K562 (cell line): ENCODE measurements around the gene PCDHA13. TPM values are rescaled to one million over a fixed set of nuclear protein-coding genes. Genes with fewer than 3 reads are reported as not detected.

Experiments used
- ATAC-seq: fragments of 200-7000 bp; cut with Tn5 transposase; 3 replicates; pipeline ENCODE4 v1.9.1; 2020; ENCODE audit warnings: moderate library complexity
- BruUV-seq: library from RNA; stranded (reverse); fragments of 400-500 nt; replicated peaks from 2 replicates; lab custom pipeline; 2021; lab: Mats Ljungman, UMichigan
- CTCF ChIA-PET: fragments of 300-600 bp; formaldehyde crosslinking; extraction: SDS; loops from one replicate; lab custom pipeline; 2021; ENCODE audit warnings: low intra/inter-chr PET ratio; lab: Yijun Ruan, JAX
- POLR2A ChIA-PET: fragments of 300-600, 350-650 bp; sonication (Branson Sonifier 250); formaldehyde crosslinking; extraction: SDS; loops from one replicate; lab custom pipeline; 2021; ENCODE audit warnings: antibody characterized with exemption, inconsistent platforms; lab: Yijun Ruan, JAX
- DNase-seq, 4 experiments: peaks; one replicate each; pipeline versions ENCODE4 v3.0.0 to v3.0.0-alpha.2; 2011 to 2018; ENCODE audit warnings: low spot score in 3 of 4, mixed read lengths in 3 of 4; ENCODE audit errors: extremely low read depth in 1 of 4
- FAIRE-seq: peaks from 2 replicates; lab custom pipeline; 2011; peaks lifted over from hg19 to GRCh38; lab: Jason Lieb, UNC
- H2AFZ ChIP-seq: 2 replicates; pipeline ENCODE4 v1.6.0; 2011; ENCODE audit warnings: low read depth, low read length, control low read depth, inconsistent platforms
- H3K27ac ChIP-seq: fragments of 200-600 bp; 3 replicates; pipeline ENCODE4 v1.8.0; 2011; ENCODE audit warnings: low read depth, mild to moderate bottlenecking, control low read depth, inconsistent platforms, low read length, moderate library complexity, mixed read lengths; ENCODE audit errors: extremely low read depth
- H3K27me3 ChIP-seq, 2 experiments: fragments of 300-600 bp in 1 of 2; 2 replicates in 1 of 2; 3 replicates in 1 of 2; pipeline versions ENCODE4 v1.6.0 to v1.8.0; 2011; ENCODE audit warnings: inconsistent platforms in 2 of 2, low read length in 2 of 2, mild to moderate bottlenecking in 1 of 2, mixed read lengths in 1 of 2, moderate library complexity in 1 of 2; ENCODE audit not compliant: control insufficient read depth in 2 of 2, insufficient read depth in 2 of 2
- H3K36me3 ChIP-seq: fragments of 300-600 bp; 3 replicates; pipeline ENCODE4 v1.8.0; 2011; ENCODE audit warnings: mild to moderate bottlenecking, low read length, inconsistent platforms; ENCODE audit not compliant: control insufficient read depth, insufficient read depth
- H3K4me1 ChIP-seq, 2 experiments: fragments of 200-600 bp in 1 of 2; replicated peaks in 1 of 2; 2 replicates in 1 of 2; 3 replicates in 1 of 2; pipeline versions ENCODE4 v1.5.1 to v1.8.0; 2011; ENCODE audit warnings: inconsistent platforms in 2 of 2, low read length in 2 of 2, mild to moderate bottlenecking in 1 of 2, mixed read lengths in 1 of 2, moderate library complexity in 1 of 2; ENCODE audit not compliant: control insufficient read depth in 2 of 2, insufficient read depth in 2 of 2
- H3K4me2 ChIP-seq: 2 replicates; pipeline ENCODE4 v1.6.1; 2011; ENCODE audit warnings: low read length, control low read depth, inconsistent platforms, mixed read lengths; ENCODE audit not compliant: insufficient read depth
- H3K4me3 ChIP-seq: fragments of 200-600 bp; sonication (generic), shearing (Covaris generic); 2 replicates; pipeline ENCODE4 v1.5.1; 2016; ENCODE audit warnings: control low read depth, inconsistent platforms
- H3K79me2 ChIP-seq: fragments of 200-600 bp; 3 replicates; pipeline ENCODE4 v1.8.0; 2011; ENCODE audit warnings: low read length, inconsistent platforms; ENCODE audit not compliant: control insufficient read depth, insufficient read depth
- H3K9ac ChIP-seq, 2 experiments: 2 replicates each; pipeline versions ENCODE4 v1.6.0 to v1.6.1; 2011; ENCODE audit warnings: low read depth in 2 of 2, low read length in 2 of 2, control low read depth in 1 of 2, inconsistent platforms in 1 of 2, mild to moderate bottlenecking in 1 of 2, mixed read lengths in 1 of 2; ENCODE audit not compliant: insufficient read depth in 1 of 2
- H3K9me1 ChIP-seq: one replicate; pipeline ENCODE4 v1.6.0; 2011; ENCODE audit warnings: inconsistent platforms, mild to moderate bottlenecking, low read length, moderate library complexity; ENCODE audit not compliant: control insufficient read depth, insufficient read depth
- H3K9me3 ChIP-seq: replicated peaks from 2 replicates; pipeline ENCODE4 v1.5.1; 2011; ENCODE audit warnings: low read depth, low read length, inconsistent platforms; ENCODE audit not compliant: control insufficient read depth, insufficient read depth
- H4K20me1 ChIP-seq: replicated peaks from 2 replicates; pipeline ENCODE4 v1.6.1; 2011; ENCODE audit warnings: low read length, inconsistent platforms, mixed read lengths; ENCODE audit not compliant: control insufficient read depth, insufficient read depth
- DMBX1 ChIP-seq: fragments of 250-450 bp; sonication (Bioruptor Pico); IDR thresholded peaks from 2 replicates; pipeline ENCODE4 v1.8.0; 2022; ENCODE audit warnings: inconsistent platforms, mild to moderate bottlenecking, moderate library complexity, borderline replicate concordance
- DNMT1 ChIP-seq: fragments of 450-650 bp; IDR thresholded peaks from 2 replicates; pipeline ENCODE4 v1.6.1; 2016; ENCODE audit warnings: antibody characterized with exemption, mild to moderate bottlenecking
- ESRRA ChIP-seq: fragments of 450-650 bp; IDR thresholded peaks from 2 replicates; pipeline ENCODE4 v1.6.1; 2014; ENCODE audit warnings: low read depth, mild to moderate bottlenecking, moderate library complexity, borderline replicate concordance
- HNRNPUL1 ChIP-seq: fragments of 200-400 bp; formaldehyde crosslinking; IDR thresholded peaks from 2 replicates; pipeline ENCODE4 v1.6.1; 2017; ENCODE audit warnings: low read length
- MAFG ChIP-seq: fragments of 450-650 bp; conservative IDR thresholded peaks from 2 replicates; pipeline ENCODE4 v1.6.1; 2016; ENCODE audit warnings: missing genetic modification characterization, missing compliant biosample characterization
- RBM17 ChIP-seq: fragments of 200-400 bp; formaldehyde crosslinking; IDR thresholded peaks from 2 replicates; pipeline ENCODE4 v1.6.1; 2017; ENCODE audit warnings: low read depth, mild to moderate bottlenecking, low read length, borderline replicate concordance
- SAFB2 ChIP-seq: fragments of 200-400 bp; formaldehyde crosslinking; IDR thresholded peaks from 2 replicates; pipeline ENCODE4 v1.6.1; 2018; ENCODE audit warnings: borderline replicate concordance, low read length, low read depth, moderate library complexity; ENCODE audit not compliant: severe bottlenecking
- TAL1 ChIP-seq: fragments of 450-650 bp; IDR thresholded peaks from 2 replicates; pipeline ENCODE4 v1.6.1; 2016; ENCODE audit warnings: mild to moderate bottlenecking
- TBL1XR1 ChIP-seq, 2 experiments: IDR thresholded peaks; 2 replicates each; pipeline ENCODE4 v1.6.1; 2012; ENCODE audit warnings: improper control_type of control experiment in 2 of 2, low read length in 2 of 2, mild to moderate bottlenecking in 1 of 2
- U2AF1 ChIP-seq: fragments of 200-400 bp; formaldehyde crosslinking; optimal IDR thresholded peaks from 2 replicates; pipeline ENCODE3; 2017; ENCODE audit warnings: mild to moderate bottlenecking, low read depth, low read length, moderate library complexity
- WHSC1 ChIP-seq: IDR thresholded peaks from one replicate; pipeline ENCODE4 v1.6.1; 2012; ENCODE audit warnings: low read length, control low read depth, inconsistent platforms
- ZEB2 ChIP-seq: fragments of 450-650 bp; IDR thresholded peaks from 2 replicates; pipeline ENCODE4 v1.6.1; 2016
- ZFX ChIP-seq: sonication (generic); formaldehyde crosslinking; IDR thresholded peaks from 2 replicates; pipeline ENCODE4 v1.8.0; 2022; ENCODE audit warnings: mild to moderate bottlenecking, missing genetic modification reagents, moderate library complexity
- WGBS: fragments of 100-300 bp; shearing (Covaris generic); methylation state at CpG from one replicate; pipeline ENCODE4 v1.1.6; 2016; ENCODE audit warnings: low coverage, mixed read lengths; ENCODE audit not compliant: insufficient coverage; ENCODE audit errors: missing lambda C conversion rate; 5-methylcytosine and 5-hydroxymethylcytosine counted together
- in situ Hi-C: fragments of 300-500 bp; cut with MboI; formaldehyde crosslinking; loops from 4 replicates; pipeline ENCODE4 v1.15.0; 2018; ENCODE audit warnings: inconsistent platforms, mixed read lengths
- intact Hi-C: fragments of 100-400 bp; cut with micrococcal nuclease; formaldehyde crosslinking; loops from 2 replicates; pipeline ENCODE4 v1.14.2; 2022
- polyA plus RNA-seq, 8 experiments: library from polyadenylated mRNA; depleted of rRNA in 4 of 8; stranded (reverse) in 5 of 8; unstranded in 3 of 8; fragments of >200 nt; fragmentation: Nextera tagmentation in 2 of 8; fragmentation: Illumina TruSeq in 1 of 8; extraction: Ambion mirVana in 2 of 8; extraction: Trizol in 1 of 8; gene quantifications; 2 replicates each; pipeline versions ENCODE4 v1.2.1 to v1.2.3, GENCODE V29; 2011 to 2014; ENCODE audit warnings: inconsistent platforms in 1 of 8, missing spikeins in 1 of 8
- total RNA-seq, 7 experiments: library from RNA; depleted of rRNA in 6 of 7; stranded (reverse); fragments of >200 nt in 6 of 7; fragmentation: Illumina TruSeq in 2 of 7; extraction: Trizol in 2 of 7; gene quantifications; 2 replicates each; pipeline versions ENCODE4 v1.2.1 to v1.2.3, GENCODE V29; 2011 to 2021; ENCODE audit warnings: low replicate concordance in 1 of 7
- TF ChIP-seq, protein P1 (sequence below): fragments of 250-450 bp; sonication (Bioruptor Pico); IDR thresholded peaks from 2 replicates; pipeline ENCODE4 v1.8.0; 2021; ENCODE audit warnings: moderate library complexity, mild to moderate bottlenecking, inconsistent platforms
- TF ChIP-seq, protein P2 (sequence below): fragments of 250-450 bp; sonication (Bioruptor Pico); IDR thresholded peaks from 2 replicates; pipeline ENCODE4 v1.4.0; 2020; ENCODE audit warnings: borderline replicate concordance

Gene PCDHA13
- total and polyA plus RNA-seq, 9 of the 15 experiments (the other 6 are each of a cell fraction or from before 2014, with no cell fraction given) = not detected

DNA sequence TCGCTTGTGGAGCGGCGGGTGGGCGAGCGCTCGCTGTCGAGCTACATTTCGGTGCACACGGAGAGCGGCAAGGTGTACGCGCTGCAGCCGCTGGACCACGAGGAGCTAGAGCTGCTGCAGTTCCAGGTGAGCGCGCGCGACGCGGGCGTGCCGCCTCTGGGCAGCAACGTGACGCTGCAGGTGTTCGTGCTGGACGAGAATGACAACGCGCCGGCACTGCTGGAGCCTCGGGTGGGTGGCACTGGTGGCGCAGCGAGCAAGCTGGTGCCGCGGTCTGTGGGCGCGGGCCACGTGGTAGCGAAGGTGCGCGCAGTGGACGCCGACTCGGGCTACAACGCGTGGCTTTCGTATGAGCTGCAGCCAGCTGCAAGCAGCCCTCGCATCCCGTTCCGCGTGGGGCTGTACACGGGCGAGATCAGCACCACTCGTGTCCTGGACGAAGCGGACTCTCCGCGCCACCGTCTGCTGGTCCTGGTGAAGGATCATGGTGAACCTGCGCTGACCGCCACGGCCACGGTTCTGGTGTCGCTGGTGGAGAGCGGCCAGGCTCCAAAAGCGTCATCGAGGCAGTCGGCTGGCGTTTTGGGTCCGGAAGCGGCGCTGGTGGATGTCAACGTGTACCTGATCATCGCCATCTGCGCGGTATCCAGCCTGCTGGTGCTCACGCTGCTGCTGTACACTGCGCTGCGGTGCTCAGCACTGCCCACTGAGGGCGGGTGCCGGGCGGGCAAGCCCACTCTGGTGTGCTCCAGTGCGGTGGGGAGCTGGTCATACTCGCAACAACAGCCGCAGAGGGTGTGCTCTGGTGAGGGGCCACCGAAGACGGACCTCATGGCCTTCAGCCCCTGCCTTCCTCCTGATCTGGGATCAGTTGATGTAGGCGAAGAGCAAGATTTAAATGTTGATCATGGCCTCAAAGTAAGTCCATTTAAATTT lies 38.9 kb upstream of the PCDHA13 start:
- in situ Hi-C loops = no loop called here
- Histone ChIP-seq H3K4me1 (peaks cover 0 to 3% of the 10 kb centered on the region in 2 experiments; a peak in 1 of 5 replicates), H3K9me1 (no peaks in the 10 kb centered on the region), H3K9me3 (no peaks in the 10 kb centered on the region), H3K27ac (no peak overlapping the region), H3K4me2 (no peak overlapping the region), H3K9ac (no peak overlapping the region), H2AFZ (no peak overlapping the region), H3K36me3 (no peaks in the 10 kb centered on the region), H3K27me3 (no peaks in the 10 kb centered on the region), H4K20me1 (no peaks in the 10 kb centered on the region), H3K4me3 (no peak overlapping the region), H3K79me2 (no peaks in the 10 kb centered on the region)
- WGBS = 34% methylated on average over 66 of the region's 87 CpGs
- ChIA-PET POLR2A (no interaction called here), CTCF (no interaction called here)
- BruUV-seq = no TSS peak
- no peak for DNase-seq
- no peak for FAIRE-seq
- no peak for ATAC-seq
- intact Hi-C loops = no loop called here
- no peak for TF ChIP-seq TBL1XR1 (IDR thresholded peaks at IDR 0.05; ENCODE audit: low read length in 2 of 2)
- TF ChIP-seq RBM17 = no peak
- no peak for TF ChIP-seq DNMT1
- TF ChIP-seq, protein P1, sequence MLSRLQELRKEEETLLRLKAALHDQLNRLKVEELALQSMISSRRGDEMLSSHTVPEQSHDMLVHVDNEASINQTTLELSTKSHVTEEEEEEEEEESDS (CRISPR knock-in tag) = no peak
- no peak for TF ChIP-seq SAFB2
- no peak for TF ChIP-seq HNRNPUL1
- no peak for TF ChIP-seq TAL1
- TF ChIP-seq WHSC1 = no peak
- no peak for TF ChIP-seq ZEB2
- no peak for TF ChIP-seq U2AF1
- TF ChIP-seq ESRRA = no peak
- TF ChIP-seq, protein P2, sequence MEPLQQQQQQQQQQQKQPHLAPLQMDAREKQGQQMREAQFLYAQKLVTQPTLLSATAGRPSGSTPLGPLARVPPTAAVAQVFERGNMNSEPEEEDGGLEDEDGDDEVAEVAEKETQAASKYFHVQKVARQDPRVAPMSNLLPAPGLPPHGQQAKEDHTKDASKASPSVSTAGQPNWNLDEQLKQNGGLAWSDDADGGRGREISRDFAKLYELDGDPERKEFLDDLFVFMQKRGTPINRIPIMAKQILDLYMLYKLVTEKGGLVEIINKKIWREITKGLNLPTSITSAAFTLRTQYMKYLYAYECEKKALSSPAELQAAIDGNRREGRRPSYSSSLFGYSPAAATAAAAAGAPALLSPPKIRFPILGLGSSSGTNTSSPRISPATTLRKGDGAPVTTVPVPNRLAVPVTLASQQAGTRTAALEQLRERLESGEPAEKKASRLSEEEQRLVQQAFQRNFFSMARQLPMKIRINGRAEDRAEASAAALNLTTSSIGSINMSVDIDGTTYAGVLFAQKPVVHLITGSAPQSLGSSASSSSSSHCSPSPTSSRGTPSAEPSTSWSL (CRISPR knock-in tag) = no peak
- TF ChIP-seq MAFG (tag) = no peak
- no peak for TF ChIP-seq ZFX (CRISPR knock-in tag)
- no peak for TF ChIP-seq DMBX1
